ENCODE measurements around the gene MBD3L1. TPM values are rescaled to one million over a fixed set of nuclear protein-coding genes. Genes with fewer than 3 reads are reported as not detected.
A peak's percentile ranks its signal among the peaks of the same experiment; 100 is the strongest.

Gene MBD3L1
- total RNA-seq, 1 experiment from 2014 or later = not detected

GRCh38 chr19:8858260-8858659 lies 26.1 kb downstream of the MBD3L1 start:
- Mint-ChIP-seq H3K9me3 (ENCODE audit: unreplicated experiment) (no peaks in the 10 kb centered on the region), H3K27ac (ENCODE audit: unreplicated experiment) (no peak overlapping the region), H3K27me3 (ENCODE audit: insufficient read depth, unreplicated experiment) (no peaks in the 10 kb centered on the region), H3K36me3 (ENCODE audit: insufficient read depth, unreplicated experiment) (no peaks in the 10 kb centered on the region), H3K4me3 (ENCODE audit: unreplicated experiment) (no peak overlapping the region), H3K4me1 (ENCODE audit: low read depth, unreplicated experiment) (no peaks in the 10 kb centered on the region)
- DNase-seq = no peak
- Histone ChIP-seq H3K27me3 (replicated peaks; ENCODE audit: control insufficient read depth, insufficient read depth, low read length) (no peaks in the 10 kb centered on the region), H3K9me3 (no peaks in the 10 kb centered on the region), H3K4me3 (ENCODE audit: low read depth, low read length) (no peak overlapping the region), H3K4me1 (no peaks in the 10 kb centered on the region), H3K36me3 (ENCODE audit: control insufficient read depth, insufficient read depth, low read length) (no peaks in the 10 kb centered on the region)
- POLR2A ChIA-PET = interaction anchor here (0.7 kb wide), 1 partner anchor 115 kb away, joined by 5 read pairs; no protein-coding TSS in a partner anchor
- TF ChIP-seq CTCF (IDR thresholded peaks at IDR 0.05; ENCODE audit: insufficient read depth in 1 of 2, low read depth in 1 of 2, low read length in 1 of 2, severe bottlenecking in 1 of 2, unreplicated experiment in 1 of 2) = no peak
- intact Hi-C loops (cut with micrococcal nuclease; ENCODE audit: unreplicated experiment) = no loop called here
- no TSS peak for BruUV-seq (replicated peaks)
- CTCF ChIA-PET = no interaction called here

DNA sequence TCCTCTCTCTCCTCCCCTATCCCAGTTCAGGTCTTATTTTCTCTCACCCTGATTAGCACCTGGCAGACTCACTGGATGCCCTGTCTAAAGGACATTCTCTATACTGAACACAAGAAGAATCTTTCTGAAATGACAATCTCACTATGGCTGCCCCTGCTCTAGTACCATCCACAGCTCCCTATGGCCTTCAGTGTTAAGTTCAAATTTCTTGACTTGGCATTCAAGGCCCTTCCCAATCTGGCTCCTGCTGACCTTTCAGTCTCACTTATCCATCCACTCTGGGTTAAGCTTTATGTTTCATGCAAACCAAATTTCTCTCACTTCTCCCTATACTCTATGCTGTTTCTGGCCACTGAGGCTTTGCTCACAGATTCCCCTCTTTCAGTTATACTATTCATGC lies 34.2 kb downstream of the MBD3L1 start:
- Histone ChIP-seq H3K4me1 (no peaks in the 10 kb centered on the region), H3K4me3 (ENCODE audit: low read depth, low read length) (no peak overlapping the region), H3K27me3 (replicated peaks; ENCODE audit: control insufficient read depth, insufficient read depth, low read length) (no peaks in the 10 kb centered on the region), H3K9me3 (no peaks in the 10 kb centered on the region), H3K36me3 (ENCODE audit: control insufficient read depth, insufficient read depth, low read length) (no peaks in the 10 kb centered on the region)
- intact Hi-C loops (cut with micrococcal nuclease; ENCODE audit: unreplicated experiment) = no loop called here
- ChIA-PET CTCF (no interaction called here), POLR2A (no interaction called here)
- TF ChIP-seq CTCF (IDR thresholded peaks at IDR 0.05; ENCODE audit: insufficient read depth in 1 of 2, low read depth in 1 of 2, low read length in 1 of 2, severe bottlenecking in 1 of 2, unreplicated experiment in 1 of 2) = no peak
- Mint-ChIP-seq H3K9me3 (ENCODE audit: unreplicated experiment) (no peaks in the 10 kb centered on the region), H3K27me3 (ENCODE audit: insufficient read depth, unreplicated experiment) (no peaks in the 10 kb centered on the region), H3K4me3 (ENCODE audit: unreplicated experiment) (no peak overlapping the region), H3K36me3 (ENCODE audit: insufficient read depth, unreplicated experiment) (no peaks in the 10 kb centered on the region), H3K4me1 (ENCODE audit: low read depth, unreplicated experiment) (no peaks in the 10 kb centered on the region), H3K27ac (ENCODE audit: unreplicated experiment) (no peak overlapping the region)
- no peak for DNase-seq
- BruUV-seq (replicated peaks) = no TSS peak

DNA sequence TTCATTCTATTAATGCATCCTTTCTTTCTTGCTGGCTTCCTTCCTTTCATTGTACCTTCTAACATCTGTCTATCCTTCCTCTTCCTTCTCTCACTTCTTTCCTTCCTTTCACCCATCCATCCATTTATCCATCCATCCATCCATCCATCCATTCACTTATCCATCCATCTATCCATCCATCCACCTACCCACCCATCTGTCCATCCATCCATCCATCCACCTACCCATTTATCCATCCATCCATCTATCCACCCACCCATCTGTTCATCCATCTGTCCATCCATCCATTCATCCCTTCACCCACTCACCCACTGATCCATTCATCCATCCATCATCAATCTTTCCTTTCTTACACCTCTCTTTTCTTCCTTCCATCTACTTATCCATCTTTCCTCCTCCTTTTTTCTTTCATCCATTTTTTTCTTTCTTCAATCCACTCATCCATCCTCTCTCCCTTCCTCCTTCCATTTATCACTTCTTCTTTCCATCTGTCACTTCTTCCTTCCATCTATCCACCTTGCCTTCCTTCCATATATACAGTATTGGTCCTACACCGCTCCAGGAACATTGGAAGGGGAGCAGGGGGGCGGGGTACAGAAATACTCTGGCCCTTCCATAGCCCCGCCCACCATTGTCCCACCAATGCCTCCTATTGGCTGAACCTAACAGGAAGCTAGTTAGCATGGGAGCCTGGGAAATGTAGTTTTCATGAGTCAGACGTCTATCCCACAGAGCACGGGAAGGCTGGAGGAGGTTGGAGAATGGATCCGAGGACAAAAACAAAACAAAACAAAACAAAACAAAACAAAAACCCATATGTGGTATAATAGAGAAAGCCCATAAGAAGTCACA lies 45.9 kb downstream of the MBD3L1 start:
- TF ChIP-seq CTCF (IDR thresholded peaks at IDR 0.05; ENCODE audit: insufficient read depth in 1 of 2, low read depth in 1 of 2, low read length in 1 of 2, severe bottlenecking in 1 of 2, unreplicated experiment in 1 of 2) = no peak
- H3K9me3 Mint-ChIP-seq (ENCODE audit: unreplicated experiment) = peaks cover 20% of the 10 kb centered on the region
- no peaks in the 10 kb centered on the region for H3K36me3 Mint-ChIP-seq (ENCODE audit: insufficient read depth, unreplicated experiment)
- Histone ChIP-seq H3K4me1 (no peaks in the 10 kb centered on the region), H3K9me3 (no peaks in the 10 kb centered on the region), H3K27me3 (replicated peaks; ENCODE audit: control insufficient read depth, insufficient read depth, low read length) (no peaks in the 10 kb centered on the region), H3K4me3 (ENCODE audit: low read depth, low read length) (no peak overlapping the region), H3K36me3 (ENCODE audit: control insufficient read depth, insufficient read depth, low read length) (no peaks in the 10 kb centered on the region)
- DNase-seq = peak in 1 of 2 experiments; percentile 2
- H3K4me3 Mint-ChIP-seq (ENCODE audit: unreplicated experiment) = no peak overlapping the region
- H3K27ac Mint-ChIP-seq (ENCODE audit: unreplicated experiment) = no peak overlapping the region
- no peaks in the 10 kb centered on the region for H3K4me1 Mint-ChIP-seq (ENCODE audit: low read depth, unreplicated experiment)
- CTCF ChIA-PET = no interaction called here
- H3K27me3 Mint-ChIP-seq (ENCODE audit: insufficient read depth, unreplicated experiment) = peaks cover 3% of the 10 kb centered on the region
- BruUV-seq (replicated peaks) = no TSS peak
- intact Hi-C loops (cut with micrococcal nuclease; ENCODE audit: unreplicated experiment) = no loop called here
- POLR2A ChIA-PET = no interaction called here

Measured in Caco-2 (cell line).